Cardiac muscle cell (in vitro differentiated cells and primary cell): ENCODE measurements around the gene ANKZF1. TPM values are rescaled to one million over a fixed set of nuclear protein-coding genes. Genes with fewer than 3 reads are reported as not detected.
"Not testable (repeated sequence)": the region's sequence is repeated elsewhere in the genome, so short reads cannot be mapped to it uniquely, and the experiment has no call there.

ENCODE experiments used
- DNase-seq, 2 donors: peaks; one replicate each; pipeline versions ENCODE4 v3.0.0 to v3.0.0-alpha.2; 2010 to 2017; ENCODE audit warnings: low read depth in 1 of 2, low spot score in 1 of 2
- H3K27ac ChIP-seq: fragments of 200-600 bp; sonication (generic); 2 replicates; pipeline ENCODE4 v1.5.1; 2016
- H3K27me3 ChIP-seq: fragments of 200-600 bp; sonication (generic); 2 replicates; pipeline ENCODE4 v1.6.0; 2016; ENCODE audit warnings: control low read depth
- H3K36me3 ChIP-seq: fragments of 200-600 bp; sonication (generic); 2 replicates; pipeline ENCODE4 v1.5.1; 2016; ENCODE audit warnings: control low read depth
- H3K4me1 ChIP-seq: fragments of 200-600 bp; sonication (generic); 2 replicates; pipeline ENCODE4 v1.8.1; 2017; ENCODE audit warnings: low read depth, mild to moderate bottlenecking, mixed run types
- H3K4me3 ChIP-seq: fragments of 200-600 bp; sonication (generic); 2 replicates; pipeline ENCODE4 v1.5.1; 2016; ENCODE audit warnings: mild to moderate bottlenecking
- H3K9me3 ChIP-seq: fragments of 200-600 bp; sonication (generic); 2 replicates; pipeline ENCODE4 v1.5.1; 2017; ENCODE audit warnings: low read depth, mild to moderate bottlenecking, control low read depth
- polyA plus RNA-seq: library from polyadenylated mRNA; unstranded; fragments of >200 nt; fragmentation: Nextera tagmentation; extraction: Ambion mirVana; gene quantifications from 2 replicates; pipeline ENCODE4 v1.2.1, GENCODE V29; 2016
- total RNA-seq: library from RNA; depleted of rRNA; stranded (reverse); fragments of >200 nt; gene quantifications from 2 replicates; pipeline ENCODE4 v1.2.3, GENCODE V29; 2016
- TF ChIP-seq, protein P1 (sequence below): IDR thresholded peaks from 2 replicates; pipeline ENCODE4 v1.5.1; 2012; ENCODE audit warnings: low read depth, mild to moderate bottlenecking, low read length

Gene ANKZF1
- total and polyA plus RNA-seq, 2 experiments from 2014 or later = 139 to 175 TPM

DNA sequence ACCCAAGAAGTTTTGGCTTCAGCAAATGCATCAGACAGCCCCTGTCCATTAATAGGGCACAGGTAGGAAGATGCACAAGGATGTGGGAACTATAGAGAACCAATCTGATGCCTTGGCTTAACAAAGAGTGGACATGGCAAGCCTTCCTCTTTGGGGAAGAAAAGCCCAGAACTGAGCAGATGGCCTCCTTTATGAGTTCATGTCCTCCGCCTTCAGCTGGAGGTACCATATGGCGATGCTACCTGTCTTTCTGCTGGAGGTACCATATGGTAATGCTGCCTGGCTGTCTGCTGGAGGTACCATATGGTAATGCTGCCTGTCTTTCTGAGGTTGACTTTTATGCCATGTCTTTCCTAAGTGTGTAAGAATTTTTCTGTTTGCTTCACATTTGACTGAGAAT is 45.5 kb upstream of the ANKZF1 start:
- no peak for DNase-seq
- Histone ChIP-seq H3K4me1 (peaks cover 2% of the 10 kb centered on the region), H3K27ac (no peak overlapping the region), H3K4me3 (no peak overlapping the region), H3K9me3 (no peaks in the 10 kb centered on the region), H3K36me3 (peaks cover 36% of the 10 kb centered on the region), H3K27me3 (no peaks in the 10 kb centered on the region)
- TF ChIP-seq, protein P1, sequence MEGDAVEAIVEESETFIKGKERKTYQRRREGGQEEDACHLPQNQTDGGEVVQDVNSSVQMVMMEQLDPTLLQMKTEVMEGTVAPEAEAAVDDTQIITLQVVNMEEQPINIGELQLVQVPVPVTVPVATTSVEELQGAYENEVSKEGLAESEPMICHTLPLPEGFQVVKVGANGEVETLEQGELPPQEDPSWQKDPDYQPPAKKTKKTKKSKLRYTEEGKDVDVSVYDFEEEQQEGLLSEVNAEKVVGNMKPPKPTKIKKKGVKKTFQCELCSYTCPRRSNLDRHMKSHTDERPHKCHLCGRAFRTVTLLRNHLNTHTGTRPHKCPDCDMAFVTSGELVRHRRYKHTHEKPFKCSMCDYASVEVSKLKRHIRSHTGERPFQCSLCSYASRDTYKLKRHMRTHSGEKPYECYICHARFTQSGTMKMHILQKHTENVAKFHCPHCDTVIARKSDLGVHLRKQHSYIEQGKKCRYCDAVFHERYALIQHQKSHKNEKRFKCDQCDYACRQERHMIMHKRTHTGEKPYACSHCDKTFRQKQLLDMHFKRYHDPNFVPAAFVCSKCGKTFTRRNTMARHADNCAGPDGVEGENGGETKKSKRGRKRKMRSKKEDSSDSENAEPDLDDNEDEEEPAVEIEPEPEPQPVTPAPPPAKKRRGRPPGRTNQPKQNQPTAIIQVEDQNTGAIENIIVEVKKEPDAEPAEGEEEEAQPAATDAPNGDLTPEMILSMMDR = no peak

DNA sequence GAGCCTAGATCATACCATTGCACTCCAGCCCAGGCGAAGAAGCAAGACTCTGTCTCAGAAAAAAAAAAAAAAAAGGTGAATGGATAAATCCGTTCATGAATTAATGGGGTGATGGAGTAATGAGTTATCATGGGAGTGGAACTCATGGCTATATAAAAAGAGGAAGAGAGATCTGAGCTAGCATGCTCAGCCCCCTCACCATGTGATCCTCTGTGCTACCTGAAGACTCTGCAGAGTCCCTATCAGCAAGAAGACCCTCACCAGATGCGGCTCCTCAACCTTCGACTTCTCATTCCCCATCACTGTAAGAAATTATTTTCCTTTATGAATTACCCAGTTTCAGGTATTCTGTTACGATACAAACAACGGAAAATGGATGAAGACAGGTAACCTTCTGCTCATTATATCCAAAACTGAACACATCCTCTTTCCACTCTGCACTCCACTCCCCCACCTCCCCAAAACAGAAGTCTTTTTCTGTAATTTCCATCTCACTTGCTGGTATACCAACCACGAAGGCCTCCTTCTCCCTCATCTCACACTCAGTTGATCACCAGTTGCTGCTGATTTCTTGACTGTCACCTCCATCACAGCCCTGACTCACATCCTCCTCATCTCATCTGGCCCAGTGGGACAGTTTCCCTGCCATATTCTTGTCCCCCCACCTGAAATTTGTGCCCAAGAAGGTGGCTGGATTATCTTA is 42.7 kb upstream of the ANKZF1 start:
- Histone ChIP-seq H3K4me1 (no peaks in the 10 kb centered on the region), H3K9me3 (no peaks in the 10 kb centered on the region), H3K36me3 (peaks cover 25% of the 10 kb centered on the region), H3K4me3 (no peak overlapping the region), H3K27ac (no peak overlapping the region), H3K27me3 (no peaks in the 10 kb centered on the region)
- no peak for DNase-seq
- TF ChIP-seq, protein P1 = no peak

DNA sequence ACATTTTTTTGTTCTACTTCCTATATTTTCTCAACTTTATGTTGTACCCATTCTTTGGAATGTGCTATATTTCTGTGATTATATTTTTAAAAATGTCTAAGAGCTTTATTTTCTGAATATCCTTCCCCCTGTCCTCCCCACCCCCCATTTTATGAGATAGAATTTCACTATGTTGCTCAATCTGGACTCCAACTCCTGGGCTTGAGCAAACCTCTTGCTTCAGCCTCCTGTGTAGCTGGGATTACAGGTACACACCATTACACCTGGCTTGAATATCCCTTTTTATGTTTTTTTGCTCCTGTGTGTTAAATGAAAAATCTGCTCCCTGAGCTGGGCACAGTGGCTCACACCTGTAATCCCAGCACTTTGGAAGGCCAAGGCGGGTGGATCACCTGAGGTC is 32.2 kb upstream of the ANKZF1 start:
- Histone ChIP-seq H3K4me3 (no peak overlapping the region), H3K36me3 (no peaks in the 10 kb centered on the region), H3K9me3 (no peaks in the 10 kb centered on the region), H3K27ac (no peak overlapping the region), H3K27me3 (no peaks in the 10 kb centered on the region), H3K4me1 (no peaks in the 10 kb centered on the region)
- TF ChIP-seq, protein P1 = no peak
- no peak for DNase-seq

DNA sequence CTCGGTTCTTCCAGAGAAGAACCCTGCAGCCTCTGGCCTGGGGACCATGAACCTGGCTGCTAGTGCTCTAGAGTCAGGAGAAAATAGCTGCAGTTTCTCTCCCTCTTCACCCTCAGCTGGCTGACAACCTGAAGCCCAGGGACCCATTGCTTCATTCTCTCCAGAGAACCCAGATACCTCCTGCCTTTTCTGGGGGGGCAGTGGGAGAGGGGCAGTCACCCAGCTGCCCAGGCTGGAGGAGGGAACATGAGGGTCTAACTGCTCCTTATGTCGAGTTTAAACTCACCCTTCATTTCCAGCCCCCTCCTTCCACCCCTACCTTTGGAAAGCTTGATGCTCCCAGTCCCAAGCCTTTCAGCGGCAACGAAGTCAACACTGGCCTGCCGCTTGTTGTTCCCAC is 30.6 kb upstream of the ANKZF1 start:
- Histone ChIP-seq H3K4me1 (no peaks in the 10 kb centered on the region), H3K27ac (no peak overlapping the region), H3K36me3 (no peaks in the 10 kb centered on the region), H3K27me3 (no peaks in the 10 kb centered on the region), H3K9me3 (no peaks in the 10 kb centered on the region), H3K4me3 (no peak overlapping the region)
- TF ChIP-seq, protein P1 = no peak
- no peak for DNase-seq

DNA sequence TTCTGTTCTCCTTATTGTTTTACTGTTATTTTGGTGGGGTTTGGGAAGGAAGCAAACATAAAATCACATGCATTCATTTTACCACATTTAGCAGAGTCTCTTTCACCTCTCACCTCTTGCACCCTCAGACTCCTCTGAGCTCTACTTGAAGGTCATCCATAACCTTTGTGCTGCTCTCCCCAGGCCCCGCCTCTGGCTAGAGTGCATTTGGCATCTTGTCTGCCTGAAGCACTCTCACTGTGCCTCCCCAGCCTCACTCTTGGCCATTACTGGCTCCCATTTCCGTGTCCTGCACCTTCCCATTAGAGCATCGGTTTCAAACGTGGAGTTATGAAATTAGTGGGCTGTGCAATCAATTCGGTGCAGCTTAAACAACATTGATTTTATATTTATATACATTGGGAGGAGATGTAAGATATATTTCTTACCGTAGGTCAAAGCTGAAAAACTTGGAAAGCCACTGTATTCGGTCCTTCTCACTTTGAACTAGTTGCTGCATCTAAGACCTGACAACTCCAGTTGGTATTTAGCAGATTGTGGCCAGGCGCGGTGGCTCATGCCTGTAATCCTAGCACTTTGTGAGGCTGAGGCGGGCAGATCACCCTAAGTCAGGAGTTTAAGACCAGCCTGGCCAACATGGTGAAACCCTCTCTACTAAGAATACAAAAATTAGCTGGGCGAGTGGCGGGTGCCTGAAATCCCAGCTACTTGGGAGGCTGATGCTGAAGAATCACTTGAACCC is 30.0 kb upstream of the ANKZF1 start:
- no peaks in the 10 kb centered on the region for H3K9me3 ChIP-seq
- no peak overlapping the region for H3K27ac ChIP-seq
- H3K36me3 ChIP-seq = no peaks in the 10 kb centered on the region
- H3K4me3 ChIP-seq = no peak overlapping the region
- no peaks in the 10 kb centered on the region for H3K27me3 ChIP-seq
- TF ChIP-seq, protein P1 = no peak
- no peaks in the 10 kb centered on the region for H3K4me1 ChIP-seq
- DNase-seq = no peak

DNA sequence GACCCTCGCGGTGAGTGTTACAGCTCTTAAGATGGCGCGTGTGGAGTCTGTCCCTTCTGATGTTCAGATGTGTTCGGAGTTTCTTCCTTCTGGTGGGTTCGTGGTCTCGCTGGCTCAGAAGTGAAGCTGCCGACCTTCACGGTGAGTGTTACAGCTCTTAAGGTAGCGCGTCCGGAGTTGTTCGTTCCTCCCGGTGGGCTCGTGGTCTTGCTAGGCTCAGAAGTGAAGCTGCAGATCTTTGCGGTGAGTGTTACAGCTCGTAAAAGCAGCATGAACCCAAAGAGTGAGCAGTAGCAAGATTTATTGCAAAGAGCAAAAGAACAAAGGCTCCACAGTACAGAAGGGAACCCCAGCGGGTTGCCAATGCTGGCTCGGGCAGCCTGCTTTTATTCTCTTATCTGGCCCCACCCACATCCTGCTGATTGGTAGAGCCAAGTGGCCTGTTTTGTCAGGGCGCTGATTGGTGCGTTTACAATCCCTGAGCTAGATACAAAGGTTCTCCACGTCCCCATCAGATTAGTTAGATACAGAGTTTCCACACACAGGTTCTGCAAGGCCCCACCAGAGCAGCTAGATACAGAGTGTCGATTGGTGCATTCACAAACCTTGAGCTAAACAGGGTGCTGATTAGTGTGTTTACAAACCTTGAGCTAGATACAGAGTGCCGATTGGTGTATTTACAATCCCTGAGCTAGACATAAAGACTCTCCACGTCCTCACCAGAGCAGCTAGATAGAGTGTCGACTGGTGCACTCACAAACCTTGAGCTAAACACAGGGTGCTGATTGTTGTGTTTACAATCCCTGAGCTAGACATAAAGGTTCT is 28.9 kb upstream of the ANKZF1 start:
- DNase-seq, H3K9me3 ChIP-seq, H3K4me1 ChIP-seq, H3K36me3 ChIP-seq, H3K27me3 ChIP-seq, H3K4me3 ChIP-seq, H3K27ac ChIP-seq: not testable (repeated sequence)

DNA sequence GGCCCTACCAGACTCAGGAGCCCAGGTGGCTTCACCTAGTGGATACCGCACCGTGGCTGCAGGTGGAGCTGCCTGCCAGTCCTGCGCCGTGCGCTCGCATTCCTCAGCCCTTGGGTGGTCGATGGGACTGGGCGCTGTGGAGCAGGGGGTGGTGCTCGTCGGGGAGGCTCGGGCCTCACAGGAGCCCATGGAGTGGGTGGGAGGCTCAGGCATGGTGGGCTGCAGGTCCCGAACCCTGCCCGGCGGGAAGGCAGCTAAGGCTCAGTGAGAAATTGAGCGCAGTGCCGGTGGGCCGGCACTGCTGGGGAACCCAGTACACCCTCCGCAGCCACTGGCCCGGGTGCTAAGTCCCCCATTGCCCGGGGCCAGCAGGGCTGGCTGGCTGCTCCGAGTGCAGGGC is 28.3 kb upstream of the ANKZF1 start:
- not testable (repeated sequence) for H3K27me3 ChIP-seq, H3K9me3 ChIP-seq, H3K27ac ChIP-seq, DNase-seq, H3K4me1 ChIP-seq, H3K36me3 ChIP-seq, H3K4me3 ChIP-seq
